ENCODE results near the gene AGRN.
"Not testable (repeated sequence)": the region's sequence is repeated elsewhere in the genome, so short reads cannot be mapped to it uniquely, and the experiment has no call there.

The AGRN gene

DNA sequence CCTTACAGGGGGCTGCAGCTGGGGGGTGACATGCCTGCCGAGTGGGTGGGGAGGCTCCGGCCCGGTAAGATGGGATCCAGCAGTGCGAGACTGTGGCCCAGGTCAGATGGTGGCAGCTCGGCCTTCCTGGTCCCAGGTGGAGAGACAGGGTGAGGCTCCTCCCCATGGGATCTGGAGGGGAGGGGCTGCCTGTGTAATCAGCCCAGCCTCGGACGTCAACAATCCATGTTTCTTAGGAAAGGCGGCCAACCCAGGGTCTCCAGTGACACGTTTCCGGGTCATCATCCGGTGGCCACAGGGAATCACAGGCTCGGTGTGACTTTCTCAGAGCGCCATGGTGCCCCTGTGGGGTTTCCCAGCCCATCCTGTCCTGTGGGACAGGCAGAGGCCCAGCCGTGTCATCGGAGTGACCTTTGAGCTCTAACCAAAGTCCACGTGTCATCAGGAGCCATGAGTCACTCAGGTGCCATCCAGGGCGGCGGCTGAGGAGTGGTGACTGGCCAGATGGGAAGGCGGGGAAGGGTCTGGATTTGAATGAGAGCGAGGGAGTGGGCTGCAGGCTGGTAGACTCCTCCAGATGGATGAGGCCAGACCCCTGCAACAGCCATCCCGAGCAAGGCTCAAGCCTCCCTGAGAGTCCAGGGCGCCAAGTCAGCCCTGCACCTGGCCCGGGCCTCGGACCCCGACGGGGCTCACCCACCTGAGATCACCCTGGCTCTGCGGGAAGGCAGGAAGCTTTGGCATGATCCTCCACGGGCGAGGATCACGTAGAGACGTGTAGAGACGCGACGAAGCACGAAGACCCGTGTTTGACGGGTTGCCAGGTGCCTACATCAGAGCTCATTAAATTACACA, 13.4 kb upstream of the AGRN start:
- TF ChIP-seq CTCF (IDR thresholded peaks at IDR 0.05; ENCODE audit: borderline replicate concordance, control extremely low read depth, extremely low read depth, insufficient read depth, missing control alignments), result no peak
- in situ Hi-C loops (cut with MboI; ENCODE audit: low sequenced_read_pairs, unreplicated experiment), result no loop called here
- DNase-seq (ENCODE audit: low spot score), result no peak

- DNase-seq (ENCODE audit: low spot score); in situ Hi-C loops (cut with MboI; ENCODE audit: low sequenced_read_pairs, unreplicated experiment): not testable (repeated sequence)
Observed at GRCh38 chr1:1010131-1010530, 9.8 kb upstream of the AGRN start.

DNA sequence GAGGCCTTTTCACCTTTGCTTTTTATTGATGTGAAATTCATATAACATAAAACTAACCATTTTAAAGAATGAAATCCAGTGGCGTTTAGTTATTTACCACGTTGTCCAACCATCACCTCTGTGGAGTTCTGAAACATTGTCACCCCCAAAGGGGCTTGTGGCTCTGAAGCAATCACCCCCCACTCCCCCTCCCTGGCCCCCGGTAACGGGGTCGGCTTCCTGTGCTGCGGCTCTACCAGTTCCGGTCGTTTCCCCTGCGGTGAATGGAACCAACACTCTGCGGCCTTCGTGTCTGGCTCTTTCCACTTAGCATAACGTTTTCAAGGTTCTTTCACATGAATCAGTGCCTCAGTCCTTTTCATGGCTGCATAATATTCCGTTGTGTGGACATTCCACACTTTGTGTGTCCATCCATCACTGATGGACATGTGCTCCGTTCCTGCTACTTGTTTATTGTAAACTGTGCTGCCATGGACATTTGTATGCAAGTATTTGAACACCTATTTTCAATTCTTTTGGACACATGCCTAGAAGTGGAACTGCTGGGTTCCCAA, 8.4 kb upstream of the AGRN start:
- DNase-seq (ENCODE audit: low spot score), result no peak
- TF ChIP-seq CTCF (IDR thresholded peaks at IDR 0.05; ENCODE audit: borderline replicate concordance, control extremely low read depth, extremely low read depth, insufficient read depth, missing control alignments), result no peak
- in situ Hi-C loops (cut with MboI; ENCODE audit: low sequenced_read_pairs, unreplicated experiment), result no loop called here

- in situ Hi-C loops (cut with MboI; ENCODE audit: low sequenced_read_pairs, unreplicated experiment), result not testable (repeated sequence)
Observed at GRCh38 chr1:1012736-1013104, 7.2 kb upstream of the AGRN start.

DNA sequence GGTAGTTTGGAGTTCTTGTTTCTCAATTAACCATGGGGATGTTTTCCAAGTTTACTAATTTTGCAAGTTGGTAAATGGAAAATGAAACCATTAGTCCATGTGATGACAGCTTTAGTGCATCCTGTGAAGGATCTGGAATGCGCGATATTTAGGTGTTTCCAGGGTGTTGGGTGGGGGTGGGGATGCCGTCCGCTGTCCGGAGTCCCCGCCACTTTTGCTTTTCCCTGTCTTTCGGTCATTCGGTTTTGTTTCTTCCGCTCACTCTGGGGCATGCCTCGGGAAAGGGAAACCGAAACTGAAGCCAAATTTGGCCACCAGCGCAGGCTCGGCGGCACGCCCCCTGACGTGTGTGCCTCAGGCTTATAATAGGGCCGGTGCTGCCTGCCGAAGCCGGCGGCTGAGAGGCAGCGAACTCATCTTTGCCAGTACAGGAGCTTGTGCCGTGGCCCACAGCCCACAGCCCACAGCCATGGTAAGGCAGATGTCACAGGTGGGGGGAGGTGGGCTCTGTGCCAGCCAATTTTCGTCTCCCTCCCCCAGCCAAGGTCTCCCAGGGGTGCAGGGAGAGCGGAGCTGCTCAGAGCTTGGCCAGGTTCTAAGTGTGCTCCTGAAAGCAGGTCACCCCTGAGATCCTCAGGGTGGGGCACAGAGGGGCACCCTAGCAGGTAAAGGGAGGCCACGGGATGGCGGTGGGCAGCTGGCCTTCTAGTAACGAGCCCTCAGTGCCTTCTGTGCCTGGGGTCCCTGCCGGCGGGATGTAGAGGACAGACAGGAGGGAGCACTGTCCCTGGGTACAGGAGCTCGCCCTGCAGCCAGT, 6.6 kb upstream of the AGRN start, which contains the start of gene ISG15:
Gene ISG15, plus strand, starts transcription at position 393 of the 817 bp plus-strand sequence. Its CDS starts 77 bp downstream, at position 470.
- TF ChIP-seq CTCF (IDR thresholded peaks at IDR 0.05; ENCODE audit: borderline replicate concordance, control extremely low read depth, extremely low read depth, insufficient read depth, missing control alignments), result no peak
- DNase-seq (ENCODE audit: low spot score), result peak; percentile 85
- in situ Hi-C loops (cut with MboI; ENCODE audit: low sequenced_read_pairs, unreplicated experiment), result no loop called here

More at GRCh38 chr1:1012736-1013104, 7.2 kb upstream of the AGRN start:
- not testable (repeated sequence) for DNase-seq (ENCODE audit: low spot score)

DNA sequence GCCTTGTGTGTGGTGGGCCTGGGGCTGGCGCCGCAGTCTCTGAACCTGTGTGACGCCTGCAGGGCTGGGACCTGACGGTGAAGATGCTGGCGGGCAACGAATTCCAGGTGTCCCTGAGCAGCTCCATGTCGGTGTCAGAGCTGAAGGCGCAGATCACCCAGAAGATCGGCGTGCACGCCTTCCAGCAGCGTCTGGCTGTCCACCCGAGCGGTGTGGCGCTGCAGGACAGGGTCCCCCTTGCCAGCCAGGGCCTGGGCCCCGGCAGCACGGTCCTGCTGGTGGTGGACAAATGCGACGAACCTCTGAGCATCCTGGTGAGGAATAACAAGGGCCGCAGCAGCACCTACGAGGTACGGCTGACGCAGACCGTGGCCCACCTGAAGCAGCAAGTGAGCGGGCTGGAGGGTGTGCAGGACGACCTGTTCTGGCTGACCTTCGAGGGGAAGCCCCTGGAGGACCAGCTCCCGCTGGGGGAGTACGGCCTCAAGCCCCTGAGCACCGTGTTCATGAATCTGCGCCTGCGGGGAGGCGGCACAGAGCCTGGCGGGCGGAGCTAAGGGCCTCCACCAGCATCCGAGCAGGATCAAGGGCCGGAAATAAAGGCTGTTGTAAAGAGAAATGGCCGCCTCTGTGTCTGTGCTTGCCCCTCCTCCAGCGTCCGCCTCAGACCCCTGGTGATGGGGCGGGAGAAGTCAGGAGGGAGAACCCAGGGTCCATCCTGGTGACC, 5.8 kb upstream of the AGRN start:
- TF ChIP-seq CTCF (IDR thresholded peaks at IDR 0.05; ENCODE audit: borderline replicate concordance, control extremely low read depth, extremely low read depth, insufficient read depth, missing control alignments), result no peak
- no peak for DNase-seq (ENCODE audit: low spot score)
- in situ Hi-C loops (cut with MboI; ENCODE audit: low sequenced_read_pairs, unreplicated experiment), result no loop called here

Data from GM13976 (cell line).